Activated CD8-positive, alpha-beta memory T cell treated with anti-CD3 and anti-CD28 coated beads for 24 hours (primary cell): ENCODE results near the gene KIR2DL4.
"Not testable (repeated sequence)": the region's sequence is repeated elsewhere in the genome, so short reads cannot be mapped to it uniquely, and the experiment has no call there.

Source experiments
- DNase-seq: peaks from one replicate; pipeline ENCODE4 v3.0.0-alpha.2; 2020

The KIR2DL4 gene

GRCh38 chr19:54805665-54806515 is 2.5 kb downstream of the KIR2DL4 start:
- DNase-seq: peak; percentile 15

GRCh38 chr19:54806516-54806838 is 3.1 kb downstream of the KIR2DL4 start:
- no peak for DNase-seq

- DNase-seq: not testable (repeated sequence)
Observed at GRCh38 chr19:54814571-54814970, 11.2 kb downstream of the KIR2DL4 start.

GRCh38 chr19:54816251-54816650 is 12.8 kb downstream of the KIR2DL4 start, which contains the start of gene KIR3DL1:
Gene KIR3DL1, plus strand, starts transcription at chr19:54816468.
- not testable (repeated sequence) for DNase-seq

GRCh38 chr19:54817670-54818536 is 14.5 kb downstream of the KIR2DL4 start:
- DNase-seq: peak; percentile 19

GRCh38 chr19:54824416-54824815 is 21.0 kb downstream of the KIR2DL4 start:
- DNase-seq: not testable (repeated sequence)

- not testable (repeated sequence) for DNase-seq
Observed at GRCh38 chr19:54825326-54825725, 21.9 kb downstream of the KIR2DL4 start.

GRCh38 chr19:54828064-54828463 is 24.7 kb downstream of the KIR2DL4 start:
- DNase-seq: not testable (repeated sequence)

- DNase-seq: not testable (repeated sequence)
Observed at GRCh38 chr19:54832496-54832895, 29.1 kb downstream of the KIR2DL4 start, which contains the start of gene KIR2DS4. Gene KIR2DS4, plus strand, starts transcription at chr19:54832676.

GRCh38 chr19:54835126-54835525 is 31.7 kb downstream of the KIR2DL4 start:
- not testable (repeated sequence) for DNase-seq

- not testable (repeated sequence) for DNase-seq
Observed at GRCh38 chr19:54837522-54837921, 34.1 kb downstream of the KIR2DL4 start.

GRCh38 chr19:54843171-54843570 is 39.8 kb downstream of the KIR2DL4 start:
- not testable (repeated sequence) for DNase-seq

GRCh38 chr19:54850061-54850640 is 46.7 kb downstream of the KIR2DL4 start, which contains the start of gene KIR3DL2:
Gene KIR3DL2, plus strand, starts transcription at chr19:54850443. Its CDS starts 33 bp downstream, at chr19:54850476.
- DNase-seq: not testable (repeated sequence)

GRCh38 chr19:54850930-54851329 is 47.5 kb downstream of the KIR2DL4 start:
- DNase-seq: no peak

GRCh38 chr19:54851353-54851752 is 47.9 kb downstream of the KIR2DL4 start:
- no peak for DNase-seq

- DNase-seq: not testable (repeated sequence)
Observed at GRCh38 chr19:54855241-54855640, 51.8 kb downstream of the KIR2DL4 start.

GRCh38 chr19:54858476-54858875 is 55.1 kb downstream of the KIR2DL4 start:
- not testable (repeated sequence) for DNase-seq

GRCh38 chr19:54859421-54859820 is 56.0 kb downstream of the KIR2DL4 start:
- not testable (repeated sequence) for DNase-seq

GRCh38 chr19:54863459-54863858 is 60.0 kb downstream of the KIR2DL4 start:
- DNase-seq: not testable (repeated sequence)
